HL-60 (cell line): Measurements from ENCODE around the gene TKTL1.

Experiments
- CTCF ChIP-seq: IDR thresholded peaks from one replicate; pipeline ENCODE4 v1.5.1; 2011; ENCODE audit warnings: low read length, control low read depth, inconsistent platforms; ENCODE audit not compliant: insufficient read depth
- REST ChIP-seq: IDR thresholded peaks from 2 replicates; pipeline ENCODE4 v1.6.1; 2012; ENCODE audit warnings: low read depth; ENCODE audit not compliant: insufficient replicate concordance

GRCh38 chrX:154373340-154374306, 78.0 kb downstream of the TKTL1 start:
- peak; percentile 17 for TF ChIP-seq CTCF
- no peak for TF ChIP-seq REST
